Endodermal cell (in vitro differentiated cells): ENCODE data around the gene PPIL1. TPM values are rescaled to one million over a fixed set of nuclear protein-coding genes. Genes with fewer than 3 reads are reported as not detected.

Experiments
- DNase-seq: peaks from one replicate; pipeline ENCODE4 v3.0.0-alpha.2; 2017
- H3K27ac ChIP-seq: 2 replicates; pipeline ENCODE4 v1.5.1; 2013; ENCODE audit warnings: mild to moderate bottlenecking, low read depth, low read length, moderate library complexity
- H3K27me3 ChIP-seq: 2 replicates; pipeline ENCODE4 v1.6.1; 2013; ENCODE audit warnings: mild to moderate bottlenecking, low read length, moderate library complexity; ENCODE audit not compliant: insufficient read depth, control insufficient read depth, poor library complexity, severe bottlenecking
- H3K36me3 ChIP-seq: 2 replicates; pipeline ENCODE4 v1.7.0; 2013; ENCODE audit warnings: mild to moderate bottlenecking, low read length, moderate library complexity; ENCODE audit not compliant: control insufficient read depth, insufficient read depth
- H3K4me1 ChIP-seq: one replicate; pipeline ENCODE4 v1.7.0; 2013; ENCODE audit warnings: low read length; ENCODE audit not compliant: control insufficient read depth, insufficient read depth
- H3K4me3 ChIP-seq: 2 replicates; pipeline ENCODE4 v1.5.1; 2013; ENCODE audit warnings: mild to moderate bottlenecking, low read length, moderate library complexity
- H3K9ac ChIP-seq: 2 replicates; pipeline ENCODE4 v1.6.1; 2013; ENCODE audit warnings: mild to moderate bottlenecking, low read length, moderate library complexity; ENCODE audit not compliant: poor library complexity, severe bottlenecking; ENCODE audit errors: extremely low read depth
- H3K9me3 ChIP-seq: 2 replicates; pipeline ENCODE4 v1.6.1; 2013; ENCODE audit warnings: mild to moderate bottlenecking, low read length, moderate library complexity; ENCODE audit not compliant: control insufficient read depth
- H3K27ac Mint-ChIP-seq: 2 replicates; pipeline ENCODE4 v1.8.0; 2020; ENCODE audit warnings: mixed read lengths
- H3K27me3 Mint-ChIP-seq: 2 replicates; pipeline ENCODE4 v1.8.0; 2021; ENCODE audit warnings: mild to moderate bottlenecking, mixed read lengths; ENCODE audit not compliant: insufficient read depth
- H3K36me3 Mint-ChIP-seq: 2 replicates; pipeline ENCODE4 v1.8.0; 2020; ENCODE audit warnings: low read depth, mixed read lengths
- H3K4me1 Mint-ChIP-seq: 2 replicates; pipeline ENCODE4 v1.8.0; 2020; ENCODE audit warnings: mixed read lengths
- H3K4me3 Mint-ChIP-seq: 2 replicates; pipeline ENCODE4 v1.8.0; 2020; ENCODE audit warnings: mild to moderate bottlenecking, moderate library complexity, mixed read lengths
- H3K9me3 Mint-ChIP-seq: 2 replicates; pipeline ENCODE4 v1.8.0; 2020; ENCODE audit warnings: mild to moderate bottlenecking, mixed read lengths
- CTCF ChIP-seq: fragments of 200-600 bp; sonication (generic); conservative IDR thresholded peaks from 2 replicates; pipeline ENCODE4 v1.5.0; 2021; ENCODE audit warnings: antibody characterized with exemption, mild to moderate bottlenecking
- WGBS, 2 experiments: methylation state at CpG; one replicate each; pipeline versions ENCODE4 v1.1.5 to v1.1.7; 2013; ENCODE audit warnings: missing lambda C conversion rate in 2 of 2, mixed read lengths in 1 of 2; ENCODE audit not compliant: insufficient coverage in 1 of 2, insufficient read length in 1 of 2; 5-methylcytosine and 5-hydroxymethylcytosine counted together
- total RNA-seq, 2 donors: library from RNA; stranded (reverse); fragmentation: NEBNext Ultra II Directional in 1 of 2; extraction: Animal tissue kit (Norgen Biotek cat#: 25700) in 1 of 2; gene quantifications; 2 replicates in 1 of 2; 3 replicates in 1 of 2; pipeline ENCODE4 v1.2.1, GENCODE V29; 2021

PPIL1 gene
- total RNA-seq, 2 donors from 2014 or later = 36.7 to 53.3 TPM

- H3K36me3 ChIP-seq = no peaks in the 10 kb centered on the region
- Mint-ChIP-seq H3K9me3 (no peaks in the 10 kb centered on the region), H3K4me3 (no peak overlapping the region), H3K27ac (no peak overlapping the region), H3K4me1 (no peaks in the 10 kb centered on the region), H3K27me3 (no peaks in the 10 kb centered on the region), H3K36me3 (peaks cover 6% of the 10 kb centered on the region)
- WGBS, 2 experiments = 94 to 96% methylated on average over 2 to 4 of the region's 4 CpGs
- no peaks in the 10 kb centered on the region for H3K4me1 ChIP-seq
- H3K27ac ChIP-seq = no peak overlapping the region
- no peaks in the 10 kb centered on the region for H3K27me3 ChIP-seq
- no peak overlapping the region for H3K9ac ChIP-seq
- TF ChIP-seq CTCF = no peak
- DNase-seq = no peak
- H3K9me3 ChIP-seq = no peaks in the 10 kb centered on the region
- H3K4me3 ChIP-seq = no peak overlapping the region
These were observed 45.4 kb upstream of the PPIL1 start for GRCh38 chr6:36920049-36920448.

- Mint-ChIP-seq H3K9me3 (no peaks in the 10 kb centered on the region), H3K36me3 (peaks cover 7% of the 10 kb centered on the region), H3K4me1 (peaks cover 2% of the 10 kb centered on the region), H3K27me3 (no peaks in the 10 kb centered on the region), H3K27ac (no peak overlapping the region), H3K4me3 (no peak overlapping the region)
- Histone ChIP-seq H3K27ac (no peak overlapping the region), H3K9ac (no peak overlapping the region), H3K4me1 (no peaks in the 10 kb centered on the region), H3K4me3 (no peak overlapping the region), H3K27me3 (no peaks in the 10 kb centered on the region), H3K9me3 (no peaks in the 10 kb centered on the region), H3K36me3 (no peaks in the 10 kb centered on the region)
- no peak for TF ChIP-seq CTCF
- no peak for DNase-seq
- 94 to 100% methylated on average over 7 to 10 of the region's 10 CpGs for WGBS, 2 experiments
These were observed 43.1 kb upstream of the PPIL1 start for GRCh38 chr6:36917541-36918193.

GRCh38 chr6:36916126-36916525 lies 41.5 kb upstream of the PPIL1 start:
- no peak for TF ChIP-seq CTCF
- no peaks in the 10 kb centered on the region for H3K27me3 ChIP-seq
- H3K4me1 ChIP-seq = no peaks in the 10 kb centered on the region
- WGBS, 2 experiments = 75 to 97% methylated on average over 1 to 2 of the region's 2 CpGs
- Mint-ChIP-seq H3K4me3 (no peak overlapping the region), H3K36me3 (peaks cover 5% of the 10 kb centered on the region), H3K9me3 (no peaks in the 10 kb centered on the region), H3K4me1 (peaks cover 2% of the 10 kb centered on the region), H3K27ac (no peak overlapping the region), H3K27me3 (no peaks in the 10 kb centered on the region)
- DNase-seq = no peak
- no peak overlapping the region for H3K4me3 ChIP-seq
- no peaks in the 10 kb centered on the region for H3K9me3 ChIP-seq
- no peak overlapping the region for H3K27ac ChIP-seq
- no peak overlapping the region for H3K9ac ChIP-seq
- no peaks in the 10 kb centered on the region for H3K36me3 ChIP-seq
